Neuronal stem cell (in vitro differentiated cells): ENCODE data around the gene TPSB2.

ENCODE experiments used
- DNase-seq: peaks from one replicate; pipeline ENCODE4 v3.0.0-alpha.2; 2013; ENCODE audit warnings: low spot score
- H2AFZ ChIP-seq: one replicate; pipeline ENCODE4 v1.6.1; 2013; ENCODE audit warnings: mild to moderate bottlenecking, low read length, inconsistent platforms
- H2AK5ac ChIP-seq: 2 replicates; pipeline ENCODE4 v1.6.1; 2013; ENCODE audit warnings: low read depth, mild to moderate bottlenecking, inconsistent platforms, low read length, moderate library complexity, mixed read lengths
- H2BK120ac ChIP-seq: 2 replicates; pipeline ENCODE4 v1.6.1; 2013; ENCODE audit warnings: low read depth, mild to moderate bottlenecking, inconsistent platforms, low read length, moderate library complexity, mixed read lengths
- H2BK12ac ChIP-seq: one replicate; pipeline ENCODE4 v1.6.1; 2013; ENCODE audit warnings: low read length, inconsistent platforms
- H2BK15ac ChIP-seq: 2 replicates; pipeline ENCODE4 v1.6.1; 2013; ENCODE audit warnings: mild to moderate bottlenecking, low read length, inconsistent platforms, mixed read lengths
- H2BK5ac ChIP-seq: one replicate; pipeline ENCODE4 v1.6.1; 2013; ENCODE audit warnings: inconsistent platforms, mild to moderate bottlenecking, low read length, moderate library complexity
- H3K14ac ChIP-seq: one replicate; pipeline ENCODE4 v1.6.1; 2013; ENCODE audit warnings: low read length, inconsistent platforms
- H3K18ac ChIP-seq: 2 replicates; pipeline ENCODE4 v1.6.1; 2013; ENCODE audit warnings: low read length, inconsistent platforms
- H3K23ac ChIP-seq: 2 replicates; pipeline ENCODE4 v1.6.1; 2013; ENCODE audit warnings: low read depth, mild to moderate bottlenecking, mixed read lengths, low read length, inconsistent platforms; ENCODE audit not compliant: poor library complexity
- H3K27ac ChIP-seq: replicated peaks from 3 replicates; pipeline ENCODE4 v1.5.1; 2013; ENCODE audit warnings: low read length, inconsistent platforms
- H3K27me3 ChIP-seq, 3 experiments: 2 replicates each; pipeline ENCODE4 v1.6.1; 2013; ENCODE audit warnings: low read length in 3 of 3, mild to moderate bottlenecking in 2 of 3, inconsistent platforms in 1 of 3, low read depth in 1 of 3, mixed read lengths in 1 of 3, moderate library complexity in 1 of 3; ENCODE audit not compliant: control insufficient read depth in 3 of 3, insufficient read depth in 3 of 3
- H3K36me3 ChIP-seq, 2 donors: replicated peaks in 1 of 2; 2 replicates each; pipeline ENCODE4 v1.6.1; 2013; ENCODE audit warnings: low read length in 2 of 2; ENCODE audit not compliant: control insufficient read depth in 2 of 2, insufficient read depth in 2 of 2
- H3K4ac ChIP-seq: 2 replicates; pipeline ENCODE4 v1.6.1; 2013; ENCODE audit warnings: inconsistent platforms, mild to moderate bottlenecking, low read length, moderate library complexity
- H3K4me1 ChIP-seq, 2 donors: 1 replicate in 1 of 2; 2 replicates in 1 of 2; pipeline ENCODE4 v1.6.1; 2013; ENCODE audit warnings: low read length in 2 of 2, low read depth in 1 of 2; ENCODE audit not compliant: control insufficient read depth in 2 of 2, insufficient read depth in 1 of 2
- H3K4me2 ChIP-seq: one replicate; pipeline ENCODE4 v1.6.1; 2013; ENCODE audit warnings: mild to moderate bottlenecking, low read length, inconsistent platforms; ENCODE audit not compliant: insufficient read depth, poor library complexity, severe bottlenecking
- H3K4me3 ChIP-seq, 2 donors: 2 replicates each; pipeline ENCODE4 v1.5.1; 2013; ENCODE audit warnings: low read length in 2 of 2, mild to moderate bottlenecking in 2 of 2, inconsistent platforms in 1 of 2, moderate library complexity in 1 of 2
- H3K79me1 ChIP-seq: one replicate; pipeline ENCODE4 v1.6.1; 2013; ENCODE audit warnings: low read depth, mild to moderate bottlenecking, inconsistent platforms, low read length, moderate library complexity
- H3K9ac ChIP-seq: one replicate; pipeline ENCODE4 v1.6.1; 2013; ENCODE audit warnings: mild to moderate bottlenecking, low read depth, low read length, inconsistent platforms; ENCODE audit not compliant: poor library complexity
- H3K9me3 ChIP-seq, 2 donors: replicated peaks in 1 of 2; 2 replicates each; pipeline versions ENCODE3 to v1.6.1; 2013; ENCODE audit warnings: low read length in 2 of 2, mild to moderate bottlenecking in 2 of 2, inconsistent platforms in 1 of 2, low read depth in 1 of 2, mixed read lengths in 1 of 2, moderate library complexity in 1 of 2; ENCODE audit not compliant: control insufficient read depth in 2 of 2, insufficient read depth in 1 of 2
- H4K8ac ChIP-seq: one replicate; pipeline ENCODE4 v1.6.1; 2013; ENCODE audit warnings: low read depth, mild to moderate bottlenecking, inconsistent platforms, low read length, moderate library complexity
- H4K91ac ChIP-seq: one replicate; pipeline ENCODE4 v1.6.1; 2013; ENCODE audit warnings: low read length, low read depth, mild to moderate bottlenecking, inconsistent platforms; ENCODE audit not compliant: poor library complexity
- WGBS, 2 donors: extraction: QIAGEN DNeasy Blood & Tissue Kit; methylation state at CpG; one replicate each; pipeline ENCODE4 v1.1.7; 2013; ENCODE audit warnings: missing lambda C conversion rate in 2 of 2, mixed read lengths in 1 of 2; ENCODE audit not compliant: insufficient read length in 2 of 2, insufficient replicate concordance in 1 of 2; ENCODE audit errors: extremely low coverage in 2 of 2; 5-methylcytosine and 5-hydroxymethylcytosine counted together

Gene TPSB2

DNA sequence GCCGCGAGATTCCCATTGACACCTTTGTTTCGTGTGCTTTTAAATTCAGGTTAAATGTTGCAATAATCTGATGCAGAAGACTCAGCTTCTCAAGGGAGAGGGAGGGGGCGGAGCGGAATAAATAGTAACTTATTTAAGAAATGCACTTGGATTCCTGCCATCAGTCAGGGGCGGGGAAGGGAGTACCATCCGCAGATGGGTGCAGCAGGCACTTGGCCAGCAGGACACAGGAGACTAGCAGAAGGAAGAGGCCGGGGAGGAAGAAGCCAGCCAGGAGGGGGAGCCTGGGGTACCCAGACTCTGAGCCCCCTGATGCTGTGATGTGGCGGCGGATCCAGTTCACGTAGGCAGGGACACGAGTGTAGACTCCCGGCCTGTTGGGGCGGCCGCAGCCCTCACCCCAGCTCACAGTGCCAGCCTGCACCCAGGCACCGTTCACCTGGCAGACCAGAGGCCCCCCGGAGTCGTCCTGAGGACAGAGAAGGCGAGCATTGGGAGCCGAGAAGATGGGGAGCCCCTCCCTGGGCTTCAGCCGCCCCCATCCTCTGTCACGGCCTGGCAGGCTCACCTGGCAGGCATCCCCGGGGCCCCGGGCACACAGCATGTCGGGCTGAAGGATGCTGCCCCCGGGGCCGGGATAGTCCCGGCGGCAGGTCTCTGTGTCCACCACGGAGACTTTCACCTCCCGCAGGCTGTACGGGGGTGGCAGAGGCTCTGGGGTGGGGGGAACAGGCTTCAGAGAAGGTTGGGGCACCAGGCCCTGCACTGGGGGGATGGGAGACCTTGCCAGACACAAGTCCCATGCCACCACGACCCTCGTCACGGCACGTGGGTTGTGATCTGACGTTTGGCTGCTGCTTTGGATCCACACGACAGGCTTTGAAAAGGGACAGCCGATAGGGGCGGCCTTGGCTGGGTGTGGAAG, 8.1 kb downstream of the TPSB2 start:
- H2AK5ac ChIP-seq = no peak overlapping the region
- no peak overlapping the region for H3K27ac ChIP-seq
- H3K27me3 ChIP-seq = no peaks in the 10 kb centered on the region
- no peaks in the 10 kb centered on the region for H3K4me1 ChIP-seq
- no peak overlapping the region for H2BK15ac ChIP-seq
- H3K4me2 ChIP-seq = no peak overlapping the region
- no peak overlapping the region for H3K18ac ChIP-seq
- H2AFZ ChIP-seq = no peak overlapping the region
- no CpG with 5 or more reads among the region's 40 CpGs for WGBS, 2 donors
- no peak overlapping the region for H3K9ac ChIP-seq
- no peak overlapping the region for H4K8ac ChIP-seq
- H2BK120ac ChIP-seq = peak overlapping the region; percentile 72
- DNase-seq = no peak
- peak overlapping the region; percentile 39 for H2BK5ac ChIP-seq
- no peak overlapping the region for H3K14ac ChIP-seq
- H3K9me3 ChIP-seq = peaks cover 0 to 2% of the 10 kb centered on the region in 2 donors
- H3K79me1 ChIP-seq = peaks cover 4% of the 10 kb centered on the region
- H4K91ac ChIP-seq = no peak overlapping the region
- peak overlapping the region; percentile 43 for H3K23ac ChIP-seq
- H3K4ac ChIP-seq = no peak overlapping the region
- H2BK12ac ChIP-seq = no peak overlapping the region
- H3K4me3 ChIP-seq = no peak overlapping the region
- H3K36me3 ChIP-seq = peaks cover 11 to 33% of the 10 kb centered on the region in 2 donors

DNA sequence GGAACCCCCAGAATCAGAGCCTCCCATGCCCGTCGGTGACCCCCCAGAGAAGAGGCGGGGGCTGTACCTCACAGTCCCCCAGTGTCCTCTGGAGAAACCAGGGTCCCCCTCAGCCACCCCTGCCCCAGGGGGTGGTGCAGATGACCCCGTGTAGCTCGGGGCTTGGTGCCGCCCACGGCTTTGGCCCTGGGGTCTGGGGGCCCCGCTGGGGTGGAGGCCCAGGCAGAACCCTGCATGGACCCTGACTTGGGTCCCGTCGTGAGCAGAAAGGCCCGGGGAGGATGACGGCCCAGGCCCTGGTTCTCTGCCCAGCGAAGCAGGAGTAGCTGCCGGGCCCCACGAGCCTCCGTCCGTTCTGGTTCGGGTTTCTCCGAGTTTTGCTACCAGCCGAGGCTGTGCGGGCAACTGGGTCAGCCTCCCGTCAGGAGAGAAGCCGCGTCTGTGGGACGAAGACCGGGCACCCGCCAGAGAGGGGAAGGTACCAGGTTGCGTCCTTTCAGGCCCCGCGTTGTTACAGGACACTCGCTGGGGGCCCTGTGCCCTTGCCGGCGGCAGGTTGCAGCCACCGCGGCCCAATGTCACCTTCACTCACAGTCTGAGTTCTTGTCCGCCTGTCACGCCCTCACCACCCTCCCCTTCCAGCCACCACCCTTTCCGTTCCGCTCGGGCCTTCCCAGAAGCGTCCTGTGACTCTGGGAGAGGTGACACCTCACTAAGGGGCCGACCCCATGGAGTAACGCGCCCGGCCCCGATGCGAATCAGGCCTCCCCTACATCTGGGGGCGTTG, 8.9 kb downstream of the TPSB2 start:
- Histone ChIP-seq H2BK5ac (peak overlapping the region; percentile 39), H3K18ac (no peak overlapping the region), H2AK5ac (no peak overlapping the region), H2BK12ac (no peak overlapping the region), H3K23ac (no peak overlapping the region), H3K9me3 (peaks cover 0 to 2% of the 10 kb centered on the region in 2 donors), H3K36me3 (peaks cover 11 to 36% of the 10 kb centered on the region in 2 donors), H2AFZ (no peak overlapping the region), H4K91ac (no peak overlapping the region), H3K4me3 (no peak overlapping the region), H3K9ac (no peak overlapping the region), H3K4me2 (no peak overlapping the region), H3K27me3 (no peaks in the 10 kb centered on the region), H4K8ac (no peak overlapping the region), H2BK120ac (no peak overlapping the region), H2BK15ac (no peak overlapping the region), H3K4me1 (no peaks in the 10 kb centered on the region), H3K14ac (no peak overlapping the region), H3K79me1 (peaks cover 4% of the 10 kb centered on the region), H3K4ac (no peak overlapping the region), H3K27ac (no peak overlapping the region)
- no peak for DNase-seq
- no CpG with 5 or more reads among the region's 48 CpGs for WGBS, 2 donors

DNA sequence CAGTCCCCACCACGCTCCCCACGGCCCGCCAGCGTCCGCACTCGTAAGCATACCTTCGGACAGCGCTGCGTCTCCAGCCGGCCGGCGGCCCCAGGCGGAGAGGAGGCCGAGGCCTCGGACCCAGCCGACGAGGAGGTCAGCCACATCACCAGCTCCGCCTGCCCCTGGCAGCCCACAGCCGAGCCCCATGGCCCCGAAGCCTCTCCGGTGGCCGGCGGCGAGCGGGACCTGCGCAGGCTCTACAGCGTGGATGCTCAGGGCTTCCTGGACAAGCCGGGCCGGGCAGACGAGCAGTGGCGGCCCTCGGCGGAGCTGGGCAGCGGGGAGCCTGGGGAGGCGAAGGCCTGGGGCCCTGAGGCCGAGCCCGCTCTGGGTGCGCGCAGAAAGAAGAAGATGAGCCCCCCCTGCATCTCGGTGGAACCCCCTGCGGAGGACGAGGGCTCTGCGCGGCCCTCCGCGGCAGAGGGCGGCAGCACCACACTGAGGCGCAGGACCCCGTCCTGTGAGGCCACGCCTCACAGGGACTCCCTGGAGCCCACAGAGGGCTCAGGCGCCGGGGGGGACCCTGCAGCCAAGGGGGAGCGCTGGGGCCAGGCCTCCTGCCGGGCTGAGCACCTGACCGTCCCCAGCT, 9.8 kb downstream of the TPSB2 start:
- Histone ChIP-seq H3K27ac (no peak overlapping the region), H3K36me3 (peaks cover 11 to 38% of the 10 kb centered on the region in 2 donors), H2AFZ (no peak overlapping the region), H2BK120ac (no peak overlapping the region), H4K8ac (no peak overlapping the region), H3K9me3 (peaks cover 0 to 2% of the 10 kb centered on the region in 2 donors), H3K18ac (no peak overlapping the region), H4K91ac (no peak overlapping the region), H2AK5ac (no peak overlapping the region), H3K27me3 (no peaks in the 10 kb centered on the region), H3K14ac (peak overlapping the region; percentile 56), H3K9ac (no peak overlapping the region), H3K4me3 (no peak overlapping the region), H3K23ac (no peak overlapping the region), H3K4me2 (no peak overlapping the region), H3K4ac (no peak overlapping the region), H2BK12ac (no peak overlapping the region), H3K4me1 (no peaks in the 10 kb centered on the region), H3K79me1 (peaks cover 4% of the 10 kb centered on the region), H2BK5ac (no peak overlapping the region), H2BK15ac (no peak overlapping the region)
- DNase-seq = no peak
- no CpG with 5 or more reads among the region's 55 CpGs for WGBS, 2 donors
